ENCODE data around the gene PKD1.

- TF ChIP-seq CTCF (IDR thresholded peaks at IDR 0.05) (no peak), POLR2A (IDR thresholded peaks at IDR 0.05) (no peak)
These were observed 11.7 kb upstream of the PKD1 start for GRCh38 chr16:2147378-2147777.
